ENCODE results near the gene ADAMTS9. TPM values are rescaled to one million over a fixed set of nuclear protein-coding genes. Genes with fewer than 3 reads are reported as not detected.

The ADAMTS9 gene
- total and polyA plus RNA-seq, 2 donors (not counting 3 experiments of a cell fraction or from before 2014, with no cell fraction given), result 6.5 to 23.9 TPM

DNA sequence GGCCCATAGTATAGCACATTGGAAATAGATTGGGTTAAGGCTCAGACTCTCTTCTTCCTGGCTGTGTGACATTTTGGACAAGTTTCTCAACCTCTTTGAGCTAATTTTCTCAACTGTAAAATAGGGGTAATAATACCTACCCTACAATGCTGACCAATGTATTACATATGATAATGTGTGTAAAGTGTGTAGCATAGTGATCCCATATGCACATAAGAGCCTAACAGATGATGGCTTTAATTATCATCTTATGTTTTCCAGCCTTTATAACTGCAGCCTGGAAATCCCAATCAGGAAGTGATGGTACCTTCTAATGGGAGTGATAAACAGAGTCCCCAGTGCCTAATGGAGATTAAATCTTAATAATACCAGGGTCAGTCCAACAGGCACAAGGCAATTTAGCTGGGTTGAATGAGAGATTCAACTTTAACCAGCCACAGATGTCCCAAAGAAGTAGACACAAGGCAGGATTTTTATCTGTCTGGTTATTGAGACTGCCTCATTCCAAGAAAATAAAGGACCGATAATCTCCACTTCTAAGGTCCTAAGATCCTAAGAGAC, 12.0 kb downstream of the ADAMTS9 start:
- H3K4me2 ChIP-seq (ENCODE audit: insufficient read depth, low read length), result no peak overlapping the region
- TF ChIP-seq JUN (IDR thresholded peaks at IDR 0.05; ENCODE audit: borderline replicate concordance, insufficient read depth, insufficient read length, low read depth), result no peak
- POLR2A ChIA-PET, result no interaction called here
- DNase-seq (ENCODE audit: low read depth, low spot score) (no peak), FAIRE-seq (no peak)
- H3K27me3 ChIP-seq (ENCODE audit: control insufficient read depth in 2 of 2, insufficient read depth in 2 of 2, low read length in 2 of 2), result no peaks in the 10 kb centered on the region
- no peak overlapping the region for H2AFZ ChIP-seq (ENCODE audit: low read depth, low read length)
- no peaks in the 10 kb centered on the region for H3K4me1 ChIP-seq (ENCODE audit: control insufficient read depth, extremely low read depth, insufficient read depth, low read length)
- no peaks in the 10 kb centered on the region for H3K9me3 ChIP-seq (replicated peaks; ENCODE audit: control insufficient read depth, insufficient read depth, low read length)
- H4K20me1 ChIP-seq (replicated peaks; ENCODE audit: control insufficient read depth, extremely low read depth, insufficient read depth, low read length), result no peaks in the 10 kb centered on the region
- no peak overlapping the region for H3K4me3 ChIP-seq (replicated peaks in 1 of 3; ENCODE audit: insufficient read depth in 1 of 3, low read depth in 1 of 3, low read length in 3 of 3)
- peaks cover 2 to 15% of the 10 kb centered on the region in 2 experiments for H3K36me3 ChIP-seq (ENCODE audit: control insufficient read depth in 2 of 2, extremely low read depth in 1 of 2, insufficient read depth in 2 of 2, low read length in 2 of 2)
- CTCF ChIA-PET, result interaction anchor here (1.0 kb wide), 1 partner anchor 179 kb away, joined by 3 read pairs; no protein-coding TSS in a partner anchor
- no peak overlapping the region for H3K27ac ChIP-seq (ENCODE audit: insufficient read depth, low read depth, low read length)
- dilution Hi-C loops (cut with MboI; ENCODE audit: extremely low pct_ligation_motif_present, low sequenced_read_pairs) (no loop called here), intact Hi-C loops (cut with micrococcal nuclease) (no loop called here)
- H3K79me2 ChIP-seq (ENCODE audit: control insufficient read depth, insufficient read depth, low read length), result peaks cover 55% of the 10 kb centered on the region
- peaks cover 2% of the 10 kb centered on the region for H3K9me1 ChIP-seq (replicated peaks; ENCODE audit: control insufficient read depth, extremely low read depth, insufficient read depth, low read length)
- BruUV-seq (replicated peaks), result no TSS peak
- H3K9ac ChIP-seq (replicated peaks; ENCODE audit: extremely low read depth, insufficient read depth, low read length), result no peak overlapping the region

DNA sequence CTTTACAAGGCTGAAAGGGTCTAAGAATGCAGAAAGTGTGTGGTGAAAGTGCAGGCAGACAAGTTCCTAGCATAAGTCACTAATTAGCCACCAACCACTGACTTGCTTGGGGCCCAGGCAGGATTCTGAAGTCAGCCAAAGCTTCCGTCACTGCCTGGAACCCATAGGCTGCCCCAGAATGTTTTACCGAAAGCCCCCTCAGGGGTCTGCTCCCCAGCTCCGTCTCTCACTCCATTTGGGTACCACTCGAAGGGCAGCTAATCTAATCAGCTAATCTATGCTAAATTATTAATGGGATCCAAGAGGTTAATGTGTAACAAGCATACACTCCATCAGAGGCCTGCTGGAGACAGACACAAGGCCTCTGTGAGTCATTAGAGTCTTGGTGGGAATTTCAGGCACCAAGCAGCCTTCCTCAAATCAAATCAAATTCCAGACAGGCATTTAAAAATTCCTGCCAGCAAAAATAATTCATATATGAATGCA, 13.2 kb downstream of the ADAMTS9 start:
- no peak for FAIRE-seq

More for the DNA sequence above, 13.2 kb downstream of the ADAMTS9 start:
- Histone ChIP-seq H2AFZ (ENCODE audit: low read depth, low read length) (no peak overlapping the region), H3K36me3 (ENCODE audit: control insufficient read depth in 2 of 2, extremely low read depth in 1 of 2, insufficient read depth in 2 of 2, low read length in 2 of 2) (peaks cover 2 to 12% of the 10 kb centered on the region in 2 experiments), H3K79me2 (ENCODE audit: control insufficient read depth, insufficient read depth, low read length) (peaks cover 51% of the 10 kb centered on the region), H4K20me1 (replicated peaks; ENCODE audit: control insufficient read depth, extremely low read depth, insufficient read depth, low read length) (no peaks in the 10 kb centered on the region), H3K9me1 (replicated peaks; ENCODE audit: control insufficient read depth, extremely low read depth, insufficient read depth, low read length) (peaks cover 2% of the 10 kb centered on the region), H3K4me3 (replicated peaks in 1 of 3; ENCODE audit: insufficient read depth in 1 of 3, low read depth in 1 of 3, low read length in 3 of 3) (no peak overlapping the region), H3K27me3 (ENCODE audit: control insufficient read depth in 2 of 2, insufficient read depth in 2 of 2, low read length in 2 of 2) (no peaks in the 10 kb centered on the region), H3K27ac (ENCODE audit: insufficient read depth, low read depth, low read length) (no peak overlapping the region), H3K4me2 (ENCODE audit: insufficient read depth, low read length) (no peak overlapping the region), H3K9ac (replicated peaks; ENCODE audit: extremely low read depth, insufficient read depth, low read length) (no peak overlapping the region), H3K9me3 (replicated peaks; ENCODE audit: control insufficient read depth, insufficient read depth, low read length) (no peaks in the 10 kb centered on the region), H3K4me1 (ENCODE audit: control insufficient read depth, extremely low read depth, insufficient read depth, low read length) (no peaks in the 10 kb centered on the region)
- ChIA-PET CTCF (interaction anchor here (1.7 kb wide), 1 partner anchor 9 kb away, joined by 5 read pairs; no protein-coding TSS in a partner anchor), POLR2A (no interaction called here)
- no peak for DNase-seq (ENCODE audit: low read depth, low spot score)
- dilution Hi-C loops (cut with MboI; ENCODE audit: extremely low pct_ligation_motif_present, low sequenced_read_pairs) (no loop called here), intact Hi-C loops (cut with micrococcal nuclease) (no loop called here)
- TF ChIP-seq POLR2A (IDR thresholded peaks at IDR 0.05; ENCODE audit: low read depth, low read length) (no peak), MYC (IDR thresholded peaks at IDR 0.05; ENCODE audit: low read depth, low read length) (no peak), POLR2AphosphoS5 (IDR thresholded peaks at IDR 0.05; ENCODE audit: insufficient read depth, low read depth, low read length) (no peak), JUN (IDR thresholded peaks at IDR 0.05; ENCODE audit: borderline replicate concordance, insufficient read depth, insufficient read length, low read depth) (no peak), EZH2 (IDR thresholded peaks at IDR 0.05; ENCODE audit: borderline replicate concordance, low read depth, low read length, severe bottlenecking) (no peak), FOS (IDR thresholded peaks at IDR 0.05; ENCODE audit: borderline replicate concordance, insufficient read depth, low read length) (no peak), GATA2 (IDR thresholded peaks at IDR 0.05; ENCODE audit: insufficient read depth, insufficient read length, low read depth, low read length) (no peak)
- TF ChIP-seq, protein P1, sequence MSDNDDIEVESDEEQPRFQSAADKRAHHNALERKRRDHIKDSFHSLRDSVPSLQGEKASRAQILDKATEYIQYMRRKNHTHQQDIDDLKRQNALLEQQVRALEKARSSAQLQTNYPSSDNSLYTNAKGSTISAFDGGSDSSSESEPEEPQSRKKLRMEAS (IDR thresholded peaks at IDR 0.05; ENCODE audit: insufficient read depth, insufficient read length), result no peak
- TF ChIP-seq, protein P2, sequence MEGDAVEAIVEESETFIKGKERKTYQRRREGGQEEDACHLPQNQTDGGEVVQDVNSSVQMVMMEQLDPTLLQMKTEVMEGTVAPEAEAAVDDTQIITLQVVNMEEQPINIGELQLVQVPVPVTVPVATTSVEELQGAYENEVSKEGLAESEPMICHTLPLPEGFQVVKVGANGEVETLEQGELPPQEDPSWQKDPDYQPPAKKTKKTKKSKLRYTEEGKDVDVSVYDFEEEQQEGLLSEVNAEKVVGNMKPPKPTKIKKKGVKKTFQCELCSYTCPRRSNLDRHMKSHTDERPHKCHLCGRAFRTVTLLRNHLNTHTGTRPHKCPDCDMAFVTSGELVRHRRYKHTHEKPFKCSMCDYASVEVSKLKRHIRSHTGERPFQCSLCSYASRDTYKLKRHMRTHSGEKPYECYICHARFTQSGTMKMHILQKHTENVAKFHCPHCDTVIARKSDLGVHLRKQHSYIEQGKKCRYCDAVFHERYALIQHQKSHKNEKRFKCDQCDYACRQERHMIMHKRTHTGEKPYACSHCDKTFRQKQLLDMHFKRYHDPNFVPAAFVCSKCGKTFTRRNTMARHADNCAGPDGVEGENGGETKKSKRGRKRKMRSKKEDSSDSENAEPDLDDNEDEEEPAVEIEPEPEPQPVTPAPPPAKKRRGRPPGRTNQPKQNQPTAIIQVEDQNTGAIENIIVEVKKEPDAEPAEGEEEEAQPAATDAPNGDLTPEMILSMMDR (IDR thresholded peaks at IDR 0.05; ENCODE audit: extremely low read depth in 1 of 2, insufficient read depth in 1 of 2, low read depth in 1 of 2, low read length in 2 of 2), result no peak
- BruUV-seq (replicated peaks), result no TSS peak
